Right atrium auricular region (tissue), 2 donors: ENCODE measurements around the gene CORO6. TPM values are rescaled to one million over a fixed set of nuclear protein-coding genes. Genes with fewer than 3 reads are reported as not detected.

Experiments
- DNase-seq: peaks from one replicate; pipeline ENCODE4 v3.0.0-alpha.2; 2019; ENCODE audit warnings: low spot score
- H3K27ac ChIP-seq, 2 donors: fragments of 200-600 bp; sonication (generic); 1 replicate in 1 of 2; 2 replicates in 1 of 2; pipeline ENCODE4 v1.5.1; 2016 to 2019
- H3K27me3 ChIP-seq, 2 donors: fragments of 200-600 bp; sonication (generic); one replicate each; pipeline versions ENCODE4 v1.5.1 to v1.6.0; 2017 to 2019
- H3K36me3 ChIP-seq: fragments of 200-600 bp; sonication (generic); one replicate; pipeline ENCODE4 v1.5.1; 2016
- H3K4me1 ChIP-seq, 2 donors: fragments of 200-600 bp; sonication (generic); one replicate each; pipeline versions ENCODE4 v1.5.1 to v1.6.0; 2017 to 2019
- H3K4me3 ChIP-seq, 2 donors: fragments of 200-600 bp; sonication (generic); 1 replicate in 1 of 2; 2 replicates in 1 of 2; pipeline ENCODE4 v1.5.1; 2017 to 2019; ENCODE audit warnings: mild to moderate bottlenecking in 1 of 2, moderate library complexity in 1 of 2
- H3K9me3 ChIP-seq, 2 donors: fragments of 200-600 bp; sonication (generic); one replicate each; pipeline ENCODE4 v1.5.1; 2019
- CTCF ChIP-seq, 2 donors: fragments of 200-600 bp; sonication (generic); IDR thresholded peaks; one replicate each; pipeline ENCODE4 v1.5.1; 2019; ENCODE audit warnings: antibody characterized with exemption in 2 of 2
- total RNA-seq, 2 donors: library from RNA; depleted of rRNA; stranded (reverse); fragments of >200 nt; gene quantifications; one replicate each; pipeline ENCODE4 v1.1.0, GENCODE V29; 2016

CORO6 gene
- total RNA-seq, 2 donors from 2014 or later: 65.0 to 87.6 TPM

- Histone ChIP-seq H3K27ac (no peak overlapping the region), H3K36me3 (peaks cover 66% of the 10 kb centered on the region)
- TF ChIP-seq CTCF (IDR thresholded peaks at IDR 0.05): no peak
Observed at GRCh38 chr17:29581583-29582253, 41.0 kb downstream of the CORO6 start.

GRCh38 chr17:29579866-29580771 is 42.6 kb downstream of the CORO6 start:
- TF ChIP-seq CTCF (IDR thresholded peaks at IDR 0.05): peak; percentile 72 to 91
- DNase-seq: peak; percentile 88
- H3K27ac ChIP-seq: no peak overlapping the region
- peaks cover 0 to 42% of the 10 kb centered on the region in 2 donors for H3K4me1 ChIP-seq
- peaks cover 82% of the 10 kb centered on the region for H3K36me3 ChIP-seq
- H3K27me3 ChIP-seq: no peaks in the 10 kb centered on the region
- no peak overlapping the region for H3K4me3 ChIP-seq
- H3K9me3 ChIP-seq: no peaks in the 10 kb centered on the region

More at GRCh38 chr17:29581583-29582253, 41.0 kb downstream of the CORO6 start:
- H3K9me3 ChIP-seq: no peaks in the 10 kb centered on the region
- no peak for DNase-seq
- H3K27me3 ChIP-seq: no peaks in the 10 kb centered on the region
- no peak overlapping the region for H3K4me3 ChIP-seq
- peaks cover 0 to 58% of the 10 kb centered on the region in 2 donors for H3K4me1 ChIP-seq

- no peak for DNase-seq
- H3K27me3 ChIP-seq: no peaks in the 10 kb centered on the region
- no peak overlapping the region for H3K27ac ChIP-seq
- H3K9me3 ChIP-seq: no peaks in the 10 kb centered on the region
- H3K4me1 ChIP-seq: peaks cover 0 to 29% of the 10 kb centered on the region in 2 donors
- H3K4me3 ChIP-seq: no peak overlapping the region
- peaks cover 94% of the 10 kb centered on the region for H3K36me3 ChIP-seq
- no peak for TF ChIP-seq CTCF (IDR thresholded peaks at IDR 0.05)
Observed at GRCh38 chr17:29578626-29579485, 43.9 kb downstream of the CORO6 start.

- Histone ChIP-seq H3K9me3 (no peaks in the 10 kb centered on the region), H3K27me3 (no peaks in the 10 kb centered on the region), H3K4me1 (peaks cover 0 to 27% of the 10 kb centered on the region in 2 donors), H3K4me3 (no peak overlapping the region), H3K36me3 (peaks cover 88% of the 10 kb centered on the region), H3K27ac (peak overlapping the region; percentile 16 to 29)
- no peak for TF ChIP-seq CTCF (IDR thresholded peaks at IDR 0.05)
- no peak for DNase-seq
Observed at GRCh38 chr17:29577385-29578211, 45.1 kb downstream of the CORO6 start.

GRCh38 chr17:29577001-29577370 is 45.7 kb downstream of the CORO6 start:
- Histone ChIP-seq H3K27ac (peak overlapping the region in 1 of 2 donors; percentile 16), H3K36me3 (peaks cover 82% of the 10 kb centered on the region), H3K4me3 (no peak overlapping the region), H3K9me3 (no peaks in the 10 kb centered on the region), H3K27me3 (no peaks in the 10 kb centered on the region), H3K4me1 (peaks cover 0 to 33% of the 10 kb centered on the region in 2 donors)
- DNase-seq: no peak
- no peak for TF ChIP-seq CTCF (IDR thresholded peaks at IDR 0.05)
